ENCODE measurements around the gene ZBED6.

DNA sequence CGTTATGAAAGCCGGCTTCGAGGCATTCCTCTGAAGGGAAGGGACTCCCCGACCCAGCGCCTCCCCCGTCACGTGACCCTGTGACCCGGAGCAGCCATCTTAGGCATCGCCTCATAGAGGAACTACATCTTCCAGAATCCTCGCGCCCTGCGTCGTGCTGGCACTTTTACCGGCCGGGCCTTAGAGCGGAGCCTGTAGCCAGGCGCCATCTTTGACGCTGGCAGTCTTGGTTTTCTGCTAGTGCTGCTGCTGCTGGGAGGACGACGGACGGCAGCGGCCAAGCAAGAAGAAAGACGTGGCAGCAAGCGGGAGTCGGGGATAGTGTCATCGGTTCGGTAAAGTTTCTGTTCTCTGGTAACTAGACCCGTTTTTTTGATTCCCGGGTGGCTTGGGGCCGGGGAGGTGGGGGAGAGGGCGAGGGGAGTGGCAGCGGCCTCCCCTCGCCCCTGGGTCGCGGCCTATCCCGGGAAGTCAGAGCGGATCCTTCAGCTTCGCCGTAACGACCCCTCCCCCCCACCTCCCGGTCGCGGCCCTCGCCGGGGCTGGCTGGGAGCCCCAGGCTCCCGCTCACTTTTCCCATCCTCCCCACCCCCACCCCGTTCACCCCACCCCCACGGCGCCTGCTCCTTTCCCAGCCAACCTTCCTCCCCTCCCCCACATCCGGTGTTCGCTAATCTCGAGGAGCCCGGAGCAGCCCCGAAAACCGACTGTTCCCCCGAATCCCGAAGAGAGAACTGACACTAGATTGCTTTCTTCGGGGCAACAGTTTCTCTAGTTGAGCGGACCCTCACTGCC lies at the start of gene ZBED6, which contains the start of gene ZC3H11A:
- TF ChIP-seq, protein P1, sequence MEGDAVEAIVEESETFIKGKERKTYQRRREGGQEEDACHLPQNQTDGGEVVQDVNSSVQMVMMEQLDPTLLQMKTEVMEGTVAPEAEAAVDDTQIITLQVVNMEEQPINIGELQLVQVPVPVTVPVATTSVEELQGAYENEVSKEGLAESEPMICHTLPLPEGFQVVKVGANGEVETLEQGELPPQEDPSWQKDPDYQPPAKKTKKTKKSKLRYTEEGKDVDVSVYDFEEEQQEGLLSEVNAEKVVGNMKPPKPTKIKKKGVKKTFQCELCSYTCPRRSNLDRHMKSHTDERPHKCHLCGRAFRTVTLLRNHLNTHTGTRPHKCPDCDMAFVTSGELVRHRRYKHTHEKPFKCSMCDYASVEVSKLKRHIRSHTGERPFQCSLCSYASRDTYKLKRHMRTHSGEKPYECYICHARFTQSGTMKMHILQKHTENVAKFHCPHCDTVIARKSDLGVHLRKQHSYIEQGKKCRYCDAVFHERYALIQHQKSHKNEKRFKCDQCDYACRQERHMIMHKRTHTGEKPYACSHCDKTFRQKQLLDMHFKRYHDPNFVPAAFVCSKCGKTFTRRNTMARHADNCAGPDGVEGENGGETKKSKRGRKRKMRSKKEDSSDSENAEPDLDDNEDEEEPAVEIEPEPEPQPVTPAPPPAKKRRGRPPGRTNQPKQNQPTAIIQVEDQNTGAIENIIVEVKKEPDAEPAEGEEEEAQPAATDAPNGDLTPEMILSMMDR (IDR thresholded peaks at IDR 0.05; ENCODE audit: poor library complexity) = no peak
- TF ChIP-seq EZH2 (IDR thresholded peaks at IDR 0.05; ENCODE audit: borderline replicate concordance) (no peak), EZH2phosphoT487 (IDR thresholded peaks at IDR 0.05; ENCODE audit: low read depth, severe bottlenecking, unreplicated experiment) (no peak)
